HG03457 (cell line): ENCODE measurements around the gene PPARA.

Source experiments
- ATAC-seq: cut with Tn5 transposase; IDR thresholded peaks from one replicate; pipeline ENCODE4 v1.9.1; 2021; ENCODE audit warnings: moderate number of reproducible peaks; ENCODE audit not compliant: unreplicated experiment

PPARA gene

GRCh38 chr22:46290121-46290842, 140.0 kb downstream of the PPARA start:
- no peak for ATAC-seq

GRCh38 chr22:46290843-46291785, 140.8 kb downstream of the PPARA start:
- no peak for ATAC-seq

- ATAC-seq = no peak
Observed at GRCh38 chr22:46292173-46292572, 141.8 kb downstream of the PPARA start.

GRCh38 chr22:46292732-46293131, 142.4 kb downstream of the PPARA start:
- ATAC-seq = no peak
